CD8-positive, alpha-beta memory T cell (primary cell): Measurements from ENCODE around the gene CCDC187. TPM values are rescaled to one million over a fixed set of nuclear protein-coding genes. Genes with fewer than 3 reads are reported as not detected.

Experiments used
- CTCF ChIA-PET: fragments of 350-600 bp; sonication (Branson Sonifier 250); formaldehyde crosslinking; loops from one replicate; lab custom pipeline; 2021; ENCODE audit warnings: antibody characterized with exemption; lab: Charles Lee
- POLR2A ChIA-PET: fragments of 350-600 bp; sonication (Branson Sonifier 250); formaldehyde crosslinking; loops from one replicate; lab custom pipeline; 2021; ENCODE audit warnings: antibody characterized with exemption; lab: Charles Lee
- DNase-seq, 5 donors: peaks; one replicate each; pipeline versions ENCODE4 v3.0.0 to v3.0.0-alpha.2; 2020 to 2022; ENCODE audit warnings: mixed read lengths in 1 of 5
- H3K27ac ChIP-seq: one replicate; pipeline ENCODE4 v1.7.0; 2013; ENCODE audit warnings: low read depth, mild to moderate bottlenecking, low read length, moderate library complexity
- H3K27me3 ChIP-seq: 2 replicates; pipeline ENCODE4 v1.7.0; 2013; ENCODE audit warnings: low read length, mild to moderate bottlenecking; ENCODE audit not compliant: insufficient read depth, poor library complexity, severe bottlenecking
- H3K36me3 ChIP-seq: 2 replicates; pipeline ENCODE4 v1.7.0; 2013; ENCODE audit warnings: mild to moderate bottlenecking, low read length, moderate library complexity; ENCODE audit not compliant: insufficient read depth
- H3K4me1 ChIP-seq: 2 replicates; pipeline ENCODE4 v1.7.0; 2013; ENCODE audit warnings: mild to moderate bottlenecking, low read length, moderate library complexity; ENCODE audit not compliant: insufficient read depth
- H3K4me3 ChIP-seq: 2 replicates; pipeline ENCODE4 v1.7.0; 2013; ENCODE audit warnings: mild to moderate bottlenecking, low read length
- H3K9me3 ChIP-seq: 2 replicates; pipeline ENCODE4 v1.7.0; 2013; ENCODE audit warnings: mild to moderate bottlenecking, low read length
- H3K27ac Mint-ChIP-seq, 8 donors: one replicate each; pipeline ENCODE4 v1.8.0; 2020 to 2021; ENCODE audit warnings: mixed read lengths in 8 of 8, mild to moderate bottlenecking in 6 of 8, inconsistent platforms in 3 of 8, moderate library complexity in 3 of 8
- H3K27me3 Mint-ChIP-seq, 2 donors: one replicate each; pipeline ENCODE4 v1.8.0; 2020 to 2021; ENCODE audit warnings: mixed read lengths in 2 of 2, mild to moderate bottlenecking in 1 of 2, moderate library complexity in 1 of 2
- H3K36me3 Mint-ChIP-seq, 3 donors: one replicate each; pipeline ENCODE4 v1.8.0; 2020 to 2021; ENCODE audit warnings: mixed read lengths in 3 of 3, inconsistent platforms in 1 of 3, mild to moderate bottlenecking in 1 of 3
- H3K4me1 Mint-ChIP-seq, 3 donors: one replicate each; pipeline ENCODE4 v1.8.0; 2020 to 2021; ENCODE audit warnings: mixed read lengths in 3 of 3, inconsistent platforms in 1 of 3, mild to moderate bottlenecking in 1 of 3
- H3K4me3 Mint-ChIP-seq, 7 donors: one replicate each; pipeline ENCODE4 v1.8.0; 2020 to 2021; ENCODE audit warnings: mixed read lengths in 7 of 7, mild to moderate bottlenecking in 6 of 7, moderate library complexity in 4 of 7, inconsistent platforms in 2 of 7
- H3K9me3 Mint-ChIP-seq, 5 donors: one replicate each; pipeline ENCODE4 v1.8.0; 2020 to 2022; ENCODE audit warnings: mixed read lengths in 5 of 5, mild to moderate bottlenecking in 3 of 5, moderate library complexity in 2 of 5, inconsistent platforms in 1 of 5
- polyA plus RNA-seq: library from polyadenylated mRNA; unstranded; fragments of 300-500 nt; fragmentation: Illumina TruSeq; gene quantifications from one replicate; pipeline ENCODE4 v1.2.3, GENCODE V29; 2021
- total RNA-seq, 2 experiments: library from RNA; stranded (reverse); gene quantifications; one replicate each; pipeline ENCODE4 v1.2.3, GENCODE V29; 2021

Gene CCDC187
- total and polyA plus RNA-seq, 3 experiments from 2014 or later: not detected

GRCh38 chr9:136245219-136246150 lies 58.4 kb downstream of the CCDC187 start, which contains the start of gene QSOX2:
TSS of gene QSOX2 (minus strand) at chr9:136245812. CDS start at chr9:136245803, 9 bp downstream.
- peaks cover 28% of the 10 kb centered on the region for H3K4me1 ChIP-seq
- H3K4me1 Mint-ChIP-seq: peaks cover 26 to 36% (median 31%) of the 10 kb centered on the region in 3 donors

GRCh38 chr9:136244969-136245218 lies 59.0 kb downstream of the CCDC187 start:
- Histone ChIP-seq H3K9me3 (no peaks in the 10 kb centered on the region), H3K27me3 (no peaks in the 10 kb centered on the region), H3K4me3 (peak overlapping the region; percentile 77), H3K4me1 (peaks cover 28% of the 10 kb centered on the region), H3K36me3 (no peaks in the 10 kb centered on the region), H3K27ac (peak overlapping the region; percentile 38)
- Mint-ChIP-seq H3K27ac (peak overlapping the region; percentile 51 to 95 (median 82)), H3K9me3 (no peaks in the 10 kb centered on the region), H3K4me3 (peak overlapping the region; percentile 86 to 96 (median 94)), H3K27me3 (no peaks in the 10 kb centered on the region), H3K36me3 (peaks cover 0 to 5% (median 0%) of the 10 kb centered on the region in 3 donors), H3K4me1 (peaks cover 26 to 36% (median 31%) of the 10 kb centered on the region in 3 donors)
- ChIA-PET POLR2A (no interaction called here), CTCF (interaction anchor here (1.3 kb wide), 1 partner anchor 18 kb away, joined by 3 read pairs; no protein-coding TSS in a partner anchor)
- DNase-seq: no peak

More at GRCh38 chr9:136245219-136246150, 58.4 kb downstream of the CCDC187 start, which contains the start of gene QSOX2:
- Histone ChIP-seq H3K9me3 (no peaks in the 10 kb centered on the region), H3K36me3 (no peaks in the 10 kb centered on the region), H3K4me3 (peak within 1 kb of the TSS; percentile 77), H3K27ac (peak within 1 kb of the TSS; percentile 38), H3K27me3 (no peaks in the 10 kb centered on the region)
- Mint-ChIP-seq H3K27ac (peak within 1 kb of the TSS; percentile 69 to 95 (median 83)), H3K36me3 (peaks cover 0 to 5% (median 0%) of the 10 kb centered on the region in 3 donors), H3K9me3 (no peaks in the 10 kb centered on the region), H3K4me3 (peak within 1 kb of the TSS; percentile 86 to 96 (median 94)), H3K27me3 (no peaks in the 10 kb centered on the region)
- CTCF ChIA-PET: interaction anchor here (1.3 kb wide), 1 partner anchor 19 kb away, joined by 3 read pairs; no protein-coding TSS in a partner anchor
- POLR2A ChIA-PET: no interaction called here
- peak; percentile 76 to 88 (median 82) for DNase-seq

- Histone ChIP-seq H3K9me3 (no peaks in the 10 kb centered on the region), H3K4me3 (peak overlapping the region; percentile 77), H3K36me3 (no peaks in the 10 kb centered on the region), H3K27me3 (no peaks in the 10 kb centered on the region), H3K27ac (peak overlapping the region; percentile 38), H3K4me1 (peaks cover 28% of the 10 kb centered on the region)
- ChIA-PET POLR2A (no interaction called here), CTCF (interaction anchor here (1.3 kb wide), 1 partner anchor 17 kb away, joined by 3 read pairs; no protein-coding TSS in a partner anchor)
- H3K27me3 Mint-ChIP-seq: no peaks in the 10 kb centered on the region
- peak overlapping the region; percentile 86 to 96 (median 94) for H3K4me3 Mint-ChIP-seq
- no peaks in the 10 kb centered on the region for H3K9me3 Mint-ChIP-seq
- peaks cover 0 to 5% (median 0%) of the 10 kb centered on the region in 3 donors for H3K36me3 Mint-ChIP-seq
- peak in 2 of 5 donors; percentile 37 to 53 for DNase-seq
- peaks cover 26 to 41% (median 31%) of the 10 kb centered on the region in 3 donors for H3K4me1 Mint-ChIP-seq
- peak overlapping the region; percentile 51 to 95 (median 82) for H3K27ac Mint-ChIP-seq
Measured at GRCh38 chr9:136244122-136244968, 59.5 kb downstream of the CCDC187 start.

GRCh38 chr9:136243631-136244030 lies 60.3 kb downstream of the CCDC187 start:
- peaks cover 0 to 6% (median 0%) of the 10 kb centered on the region in 3 donors for H3K36me3 Mint-ChIP-seq
- H3K9me3 Mint-ChIP-seq: no peaks in the 10 kb centered on the region
- H3K27me3 Mint-ChIP-seq: no peaks in the 10 kb centered on the region

GRCh38 chr9:136242918-136243525 lies 60.9 kb downstream of the CCDC187 start:
- H3K4me1 Mint-ChIP-seq: peaks cover 26 to 44% (median 33%) of the 10 kb centered on the region in 3 donors
- Histone ChIP-seq H3K9me3 (no peaks in the 10 kb centered on the region), H3K27me3 (no peaks in the 10 kb centered on the region), H3K36me3 (no peaks in the 10 kb centered on the region), H3K27ac (no peak overlapping the region), H3K4me3 (no peak overlapping the region), H3K4me1 (peaks cover 28% of the 10 kb centered on the region)
- peak overlapping the region in 5 of 8 donors; percentile 7 to 88 (median 73) for H3K27ac Mint-ChIP-seq
- no peak for DNase-seq
- no peaks in the 10 kb centered on the region for H3K27me3 Mint-ChIP-seq
- peak overlapping the region in 3 of 7 donors; percentile 22 to 63 (median 51) for H3K4me3 Mint-ChIP-seq
- H3K9me3 Mint-ChIP-seq: no peaks in the 10 kb centered on the region
- ChIA-PET CTCF (no interaction called here), POLR2A (no interaction called here)
- peaks cover 0 to 6% (median 0%) of the 10 kb centered on the region in 3 donors for H3K36me3 Mint-ChIP-seq

More at GRCh38 chr9:136243631-136244030, 60.3 kb downstream of the CCDC187 start:
- DNase-seq: no peak
- no peak overlapping the region for H3K4me3 ChIP-seq
- H3K36me3 ChIP-seq: no peaks in the 10 kb centered on the region
- ChIA-PET POLR2A (no interaction called here), CTCF (no interaction called here)
- H3K4me1 ChIP-seq: peaks cover 28% of the 10 kb centered on the region
- H3K9me3 ChIP-seq: no peaks in the 10 kb centered on the region
- H3K27me3 ChIP-seq: no peaks in the 10 kb centered on the region
- H3K4me1 Mint-ChIP-seq: peaks cover 26 to 42% (median 33%) of the 10 kb centered on the region in 3 donors
- H3K27ac Mint-ChIP-seq: peak overlapping the region in 7 of 8 donors; percentile 34 to 95 (median 85)
- peak overlapping the region; percentile 51 to 96 (median 92) for H3K4me3 Mint-ChIP-seq
- H3K27ac ChIP-seq: no peak overlapping the region

GRCh38 chr9:136242248-136242647 lies 61.6 kb downstream of the CCDC187 start:
- H3K27me3 ChIP-seq: no peaks in the 10 kb centered on the region
- H3K36me3 ChIP-seq: no peaks in the 10 kb centered on the region
- no peaks in the 10 kb centered on the region for H3K9me3 ChIP-seq
- peaks cover 0 to 6% (median 0%) of the 10 kb centered on the region in 3 donors for H3K36me3 Mint-ChIP-seq
- H3K4me3 ChIP-seq: no peak overlapping the region
- peaks cover 26 to 46% (median 33%) of the 10 kb centered on the region in 3 donors for H3K4me1 Mint-ChIP-seq
- no peak overlapping the region for H3K27ac ChIP-seq
- DNase-seq: no peak
- H3K27ac Mint-ChIP-seq: peak overlapping the region in 1 of 8 donors; percentile 81
- H3K4me3 Mint-ChIP-seq: no peak overlapping the region
- peaks cover 28% of the 10 kb centered on the region for H3K4me1 ChIP-seq
- ChIA-PET POLR2A (no interaction called here), CTCF (no interaction called here)
- no peaks in the 10 kb centered on the region for H3K27me3 Mint-ChIP-seq
- H3K9me3 Mint-ChIP-seq: no peaks in the 10 kb centered on the region

GRCh38 chr9:136241542-136241941 lies 62.4 kb downstream of the CCDC187 start:
- H3K27me3 Mint-ChIP-seq: no peaks in the 10 kb centered on the region
- CTCF ChIA-PET: no interaction called here
- no peaks in the 10 kb centered on the region for H3K36me3 ChIP-seq

More at GRCh38 chr9:136241542-136241941, 62.4 kb downstream of the CCDC187 start:
- Mint-ChIP-seq H3K9me3 (no peaks in the 10 kb centered on the region), H3K27ac (no peak overlapping the region), H3K4me1 (peaks cover 26 to 46% (median 33%) of the 10 kb centered on the region in 3 donors), H3K4me3 (peak overlapping the region in 1 of 7 donors; percentile 56), H3K36me3 (peaks cover 0 to 6% (median 0%) of the 10 kb centered on the region in 3 donors)
- Histone ChIP-seq H3K27ac (no peak overlapping the region), H3K4me3 (no peak overlapping the region), H3K27me3 (no peaks in the 10 kb centered on the region), H3K4me1 (peaks cover 28% of the 10 kb centered on the region), H3K9me3 (no peaks in the 10 kb centered on the region)
- DNase-seq: no peak
- POLR2A ChIA-PET: no interaction called here
